IPS DF 6.9 (cell line): ENCODE results near the gene MYRFL.

ENCODE experiments used
- DNase-seq: peaks from one replicate; pipeline ENCODE4 v3.0.0-alpha.2; 2013; ENCODE audit warnings: low read depth, low spot score
- H3K27ac ChIP-seq: one replicate; pipeline ENCODE4 v1.5.1; 2013; ENCODE audit warnings: low read length, control low read depth
- H3K27me3 ChIP-seq: 2 replicates; pipeline ENCODE4 v1.6.1; 2013; ENCODE audit warnings: mild to moderate bottlenecking, low read length; ENCODE audit not compliant: control insufficient read depth, insufficient read depth
- H3K36me3 ChIP-seq: 2 replicates; pipeline ENCODE4 v1.6.1; 2013; ENCODE audit warnings: low read length; ENCODE audit not compliant: control insufficient read depth, insufficient read depth
- H3K4me1 ChIP-seq: 2 replicates; pipeline ENCODE4 v1.6.1; 2013; ENCODE audit warnings: low read length; ENCODE audit not compliant: control insufficient read depth, insufficient read depth
- H3K4me3 ChIP-seq: 2 replicates; pipeline ENCODE4 v1.5.1; 2013; ENCODE audit warnings: mild to moderate bottlenecking, low read length
- H3K9me3 ChIP-seq: 2 replicates; pipeline ENCODE4 v1.6.1; 2013; ENCODE audit warnings: low read length, inconsistent platforms; ENCODE audit not compliant: control insufficient read depth, insufficient read depth
- WGBS: extraction: QIAGEN DNeasy Blood & Tissue Kit; methylation state at CpG from one replicate; pipeline ENCODE4 v1.1.7; 2013; ENCODE audit warnings: mixed read lengths, missing lambda C conversion rate; ENCODE audit not compliant: insufficient read length, insufficient coverage; 5-methylcytosine and 5-hydroxymethylcytosine counted together

Gene MYRFL

DNA sequence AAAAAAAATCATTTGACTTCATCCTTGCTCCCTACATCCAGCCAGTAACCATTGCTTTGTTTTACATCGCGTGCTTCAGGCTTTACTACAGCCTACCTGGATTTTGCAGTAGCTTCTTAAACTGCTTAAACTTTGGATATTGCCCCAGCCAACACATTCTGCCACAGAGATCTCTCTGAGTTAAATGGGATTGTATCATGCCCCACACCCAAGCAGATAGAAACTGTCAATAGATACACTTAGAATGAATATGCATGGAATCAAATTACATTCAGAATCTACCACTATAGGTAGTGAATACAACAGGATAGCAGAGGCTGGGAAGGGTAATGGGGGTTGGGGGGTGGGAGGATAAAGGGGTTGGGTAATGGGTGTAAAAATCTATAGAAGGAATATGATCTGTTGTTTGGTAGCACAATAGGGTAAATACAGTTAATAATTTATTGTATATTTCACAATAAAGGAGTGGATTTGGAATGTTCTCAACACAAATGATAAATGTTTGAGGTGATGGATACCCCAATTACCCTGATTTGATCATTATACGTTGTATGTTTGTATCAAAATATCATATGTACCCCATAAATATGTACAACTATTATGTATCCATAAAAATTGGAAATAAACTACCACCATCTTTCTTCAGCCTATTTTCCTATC lies 2.7 kb upstream of the MYRFL start:
- no peak for DNase-seq
- no peaks in the 10 kb centered on the region for H3K9me3 ChIP-seq
- no peak overlapping the region for H3K27ac ChIP-seq
- no peaks in the 10 kb centered on the region for H3K36me3 ChIP-seq
- H3K4me3 ChIP-seq: no peak overlapping the region
- H3K27me3 ChIP-seq: no peaks in the 10 kb centered on the region
- WGBS: no CpG with 5 or more reads among the region's 3 CpGs
- no peaks in the 10 kb centered on the region for H3K4me1 ChIP-seq

DNA sequence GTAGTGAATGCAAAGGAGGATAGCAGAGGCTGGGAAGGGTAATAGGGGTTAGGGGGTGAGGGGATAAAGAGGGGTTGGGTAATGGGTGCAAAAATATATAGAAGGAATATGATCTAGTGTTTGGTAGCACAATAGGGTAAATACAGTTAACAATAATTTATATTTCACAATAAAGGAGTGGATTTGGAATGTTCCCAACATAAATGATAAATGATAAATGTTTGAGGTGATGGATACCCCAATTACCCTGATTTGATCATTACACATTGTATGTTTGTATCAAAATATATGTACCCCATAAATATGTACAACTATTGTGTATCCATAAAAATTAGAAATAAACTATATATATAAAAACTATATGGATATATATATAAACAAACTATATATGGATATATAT lies 999 bp upstream of the MYRFL start:
- no peak for DNase-seq
- H3K27me3 ChIP-seq: no peaks in the 10 kb centered on the region
- no peaks in the 10 kb centered on the region for H3K9me3 ChIP-seq
- H3K36me3 ChIP-seq: no peaks in the 10 kb centered on the region
- H3K27ac ChIP-seq: no peak overlapping the region
- no peaks in the 10 kb centered on the region for H3K4me1 ChIP-seq
- H3K4me3 ChIP-seq: no peak overlapping the region

DNA sequence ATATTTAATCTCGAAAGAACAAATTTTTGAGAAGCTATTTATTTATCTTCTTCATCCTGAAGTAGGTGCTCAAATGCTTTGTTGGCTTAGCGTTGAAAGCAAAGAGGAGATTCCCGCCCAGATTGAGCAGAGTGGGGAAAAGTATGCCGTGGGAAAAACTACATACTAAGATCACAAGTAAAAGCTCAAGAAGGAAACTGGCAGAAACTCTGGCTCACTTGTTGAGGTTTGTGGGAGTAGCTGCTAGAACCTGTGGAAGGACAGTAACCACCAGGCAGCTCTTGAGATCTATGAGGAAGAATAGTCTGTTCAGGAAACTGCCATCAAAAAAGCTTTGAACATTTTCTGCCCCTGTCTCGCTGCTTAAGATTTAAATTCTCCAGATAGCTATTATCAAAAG lies 3.9 kb downstream of the MYRFL start:
- Histone ChIP-seq H3K27ac (no peak overlapping the region), H3K9me3 (no peaks in the 10 kb centered on the region), H3K36me3 (no peaks in the 10 kb centered on the region), H3K27me3 (no peaks in the 10 kb centered on the region), H3K4me1 (no peaks in the 10 kb centered on the region), H3K4me3 (no peak overlapping the region)
- DNase-seq: no peak
- WGBS: no CpG with 5 or more reads among the region's 5 CpGs

DNA sequence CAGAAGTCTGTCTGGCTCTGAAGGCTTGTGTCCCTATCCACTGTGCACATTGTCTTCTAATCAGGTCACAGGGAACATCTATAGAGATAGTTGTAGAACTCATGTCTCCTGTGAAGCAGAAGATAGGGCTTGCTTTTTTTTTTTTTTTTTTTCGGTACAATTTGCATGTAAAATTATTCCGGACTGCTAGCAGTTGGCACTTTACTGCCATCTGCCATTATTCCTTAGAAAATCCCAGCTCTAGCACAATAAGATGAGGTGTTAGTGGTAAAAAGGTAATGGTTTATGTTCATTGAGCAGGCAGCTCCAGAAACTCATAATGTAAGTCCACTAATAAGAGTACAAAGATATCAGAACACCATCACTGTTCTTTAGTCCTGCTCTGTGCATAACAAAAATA lies 8.7 kb downstream of the MYRFL start:
- no CpG with 5 or more reads among the region's 2 CpGs for WGBS
- no peak for DNase-seq

DNA sequence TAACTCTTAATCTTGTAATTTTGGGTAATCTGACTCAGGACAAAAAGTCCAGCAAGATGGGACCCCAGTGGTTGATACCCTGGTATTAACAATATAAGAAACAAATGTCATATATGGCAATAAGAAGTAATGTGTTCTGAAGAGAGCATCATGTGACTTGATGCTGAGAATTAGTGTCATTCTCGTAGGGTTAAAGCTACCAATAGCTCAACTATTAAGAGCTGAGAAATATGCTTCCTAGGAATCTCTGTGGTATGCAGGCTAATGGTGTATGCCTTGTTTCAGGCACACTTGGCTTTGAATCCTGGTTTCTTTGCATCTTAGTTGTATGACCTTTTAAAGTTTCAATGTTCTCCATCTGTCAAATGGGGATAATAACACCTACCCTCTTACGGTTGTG lies 9.1 kb downstream of the MYRFL start:
- Histone ChIP-seq H3K9me3 (no peaks in the 10 kb centered on the region), H3K4me1 (no peaks in the 10 kb centered on the region), H3K27ac (no peak overlapping the region), H3K36me3 (no peaks in the 10 kb centered on the region), H3K27me3 (no peaks in the 10 kb centered on the region), H3K4me3 (no peak overlapping the region)
- no peak for DNase-seq
- WGBS: no CpG with 5 or more reads among the region's 2 CpGs

More for the DNA sequence above, 8.7 kb downstream of the MYRFL start:
- H3K27ac ChIP-seq: no peak overlapping the region
- no peaks in the 10 kb centered on the region for H3K27me3 ChIP-seq
- no peaks in the 10 kb centered on the region for H3K9me3 ChIP-seq
- H3K36me3 ChIP-seq: no peaks in the 10 kb centered on the region
- H3K4me1 ChIP-seq: no peaks in the 10 kb centered on the region
- H3K4me3 ChIP-seq: no peak overlapping the region

DNA sequence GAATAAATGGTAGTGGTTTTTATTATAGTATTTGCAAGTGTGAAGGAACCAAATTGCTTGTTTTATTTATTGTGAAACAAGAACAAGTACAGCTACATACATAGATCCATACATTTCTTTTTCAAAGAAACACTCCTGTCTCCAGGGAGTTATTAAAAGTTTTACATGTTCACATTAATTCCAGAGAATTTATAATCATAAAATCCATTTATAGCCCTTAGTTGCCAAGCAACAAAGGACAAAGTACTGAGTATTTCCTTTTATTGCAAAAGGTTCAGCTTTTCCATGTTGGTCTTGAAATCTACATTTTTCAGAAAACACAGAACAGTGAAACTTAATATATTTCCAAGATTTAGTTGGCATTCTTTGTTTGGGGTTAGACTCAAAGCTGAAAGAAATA lies 9.5 kb downstream of the MYRFL start:
- no peaks in the 10 kb centered on the region for H3K36me3 ChIP-seq
- H3K27ac ChIP-seq: no peak overlapping the region
- no peaks in the 10 kb centered on the region for H3K9me3 ChIP-seq
- H3K27me3 ChIP-seq: no peaks in the 10 kb centered on the region
- no peak overlapping the region for H3K4me3 ChIP-seq
- DNase-seq: no peak
- no peaks in the 10 kb centered on the region for H3K4me1 ChIP-seq

DNA sequence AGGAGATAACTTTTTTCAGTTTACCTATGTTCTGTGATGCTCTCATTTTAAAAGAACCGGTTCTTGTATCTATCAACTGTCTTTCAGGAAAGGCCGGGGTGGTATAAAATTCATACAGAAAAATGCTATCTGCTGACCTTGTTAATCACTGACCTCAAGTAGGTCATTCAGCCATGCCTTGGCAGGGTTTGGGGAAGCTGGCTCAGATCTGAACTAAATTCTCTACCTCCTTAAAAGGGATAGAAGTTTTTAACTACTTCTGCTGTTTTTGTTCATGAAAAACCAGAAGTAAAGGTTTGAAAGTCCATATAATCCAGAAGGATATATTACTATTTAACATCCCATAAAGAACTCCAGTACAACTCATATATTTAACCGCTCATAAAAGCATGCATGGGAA lies 10.1 kb downstream of the MYRFL start:
- Histone ChIP-seq H3K27me3 (no peaks in the 10 kb centered on the region), H3K27ac (no peak overlapping the region), H3K9me3 (no peaks in the 10 kb centered on the region), H3K4me1 (no peaks in the 10 kb centered on the region), H3K4me3 (no peak overlapping the region), H3K36me3 (no peaks in the 10 kb centered on the region)
- WGBS: no CpG with 5 or more reads among the region's 3 CpGs
- DNase-seq: no peak

DNA sequence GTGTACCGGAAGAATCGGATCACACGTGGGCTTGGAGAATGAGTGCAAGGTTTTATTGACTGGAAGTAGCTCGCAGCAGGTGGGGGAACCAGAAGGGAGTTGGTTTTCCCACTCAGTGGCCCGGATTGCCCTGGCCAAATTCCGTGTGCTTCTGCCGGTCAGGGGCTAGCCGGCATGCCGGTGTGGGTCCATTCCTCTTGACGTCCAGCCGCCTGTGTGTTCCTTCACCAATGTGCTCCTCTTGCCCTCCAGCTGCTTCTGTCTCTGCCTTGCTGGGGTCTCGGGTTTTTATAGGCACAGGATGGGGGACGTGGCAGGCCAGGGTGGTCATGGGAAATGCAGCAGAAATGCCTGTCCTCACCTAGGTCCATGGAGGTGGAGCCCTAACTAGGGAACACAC lies 11.0 kb downstream of the MYRFL start:
- no peaks in the 10 kb centered on the region for H3K27me3 ChIP-seq

DNA sequence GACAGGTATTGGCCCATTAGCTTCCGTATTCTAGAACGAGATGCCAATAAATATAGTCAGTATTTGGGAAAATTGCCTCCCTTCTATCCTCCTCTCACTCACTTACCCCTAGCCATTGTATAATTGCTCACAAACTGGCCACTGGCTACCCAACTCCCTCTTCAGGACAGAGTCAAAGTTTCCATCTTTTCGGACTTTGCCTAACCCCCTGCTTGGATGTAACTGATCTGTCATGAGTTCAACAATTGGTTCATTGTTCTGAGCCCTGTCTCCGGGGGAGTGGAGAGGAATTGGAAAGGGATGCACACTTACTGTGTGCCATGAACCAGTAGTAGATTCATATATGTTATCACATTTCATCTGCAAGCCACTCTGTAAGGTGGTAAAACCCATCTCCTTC lies 12.2 kb downstream of the MYRFL start:
- DNase-seq: no peak
- H3K4me3 ChIP-seq: no peak overlapping the region
- no CpG with 5 or more reads among the region's 4 CpGs for WGBS
- H3K27me3 ChIP-seq: no peaks in the 10 kb centered on the region
- H3K27ac ChIP-seq: no peak overlapping the region
- no peaks in the 10 kb centered on the region for H3K4me1 ChIP-seq
- H3K36me3 ChIP-seq: no peaks in the 10 kb centered on the region
- no peaks in the 10 kb centered on the region for H3K9me3 ChIP-seq

More for the DNA sequence above, 11.0 kb downstream of the MYRFL start:
- Histone ChIP-seq H3K9me3 (no peaks in the 10 kb centered on the region), H3K4me3 (no peak overlapping the region), H3K27ac (no peak overlapping the region), H3K4me1 (no peaks in the 10 kb centered on the region), H3K36me3 (no peaks in the 10 kb centered on the region)
- no peak for DNase-seq
- no CpG with 5 or more reads among the region's 13 CpGs for WGBS

DNA sequence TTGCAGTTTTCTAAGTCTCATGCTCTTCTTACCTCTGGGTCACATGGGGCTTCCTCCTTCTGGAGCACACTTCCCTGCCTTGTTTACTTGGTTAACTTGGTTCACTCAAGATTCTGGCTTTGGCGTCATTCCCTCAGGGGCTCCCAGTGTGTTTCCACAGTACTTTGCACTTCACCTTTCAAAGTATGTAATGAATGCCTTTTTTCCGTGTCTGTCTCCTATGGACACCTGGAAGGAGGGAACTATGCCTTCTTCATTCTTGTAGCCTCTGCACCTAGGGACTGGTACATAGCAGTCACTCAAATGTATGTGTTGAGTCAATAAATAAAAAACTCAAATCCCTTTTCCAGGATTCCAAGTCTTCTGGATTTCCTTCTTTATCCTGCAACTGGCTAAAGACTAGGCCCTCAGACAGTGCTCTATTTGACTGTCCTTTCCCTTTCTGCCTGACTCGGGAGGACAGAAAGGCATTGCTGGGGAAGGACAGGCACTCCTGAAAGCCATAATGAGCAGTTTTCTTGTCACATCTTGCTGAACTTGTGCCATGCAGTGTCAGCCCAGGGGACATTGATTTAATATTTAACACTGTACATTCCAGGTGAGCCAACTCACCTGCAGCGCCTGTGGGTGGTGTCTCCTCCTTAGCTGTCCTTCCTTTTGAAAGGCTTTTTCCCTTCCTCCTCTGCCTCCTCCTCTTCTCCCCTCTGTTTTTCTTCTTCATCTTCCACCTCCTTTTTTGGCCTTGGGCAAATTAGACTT lies 12.8 kb downstream of the MYRFL start:
- Histone ChIP-seq H3K36me3 (no peaks in the 10 kb centered on the region), H3K9me3 (no peaks in the 10 kb centered on the region), H3K27ac (no peak overlapping the region), H3K4me3 (no peak overlapping the region), H3K27me3 (no peaks in the 10 kb centered on the region), H3K4me1 (no peaks in the 10 kb centered on the region)
- no peak for DNase-seq
- no CpG with 5 or more reads among the region's 4 CpGs for WGBS

DNA sequence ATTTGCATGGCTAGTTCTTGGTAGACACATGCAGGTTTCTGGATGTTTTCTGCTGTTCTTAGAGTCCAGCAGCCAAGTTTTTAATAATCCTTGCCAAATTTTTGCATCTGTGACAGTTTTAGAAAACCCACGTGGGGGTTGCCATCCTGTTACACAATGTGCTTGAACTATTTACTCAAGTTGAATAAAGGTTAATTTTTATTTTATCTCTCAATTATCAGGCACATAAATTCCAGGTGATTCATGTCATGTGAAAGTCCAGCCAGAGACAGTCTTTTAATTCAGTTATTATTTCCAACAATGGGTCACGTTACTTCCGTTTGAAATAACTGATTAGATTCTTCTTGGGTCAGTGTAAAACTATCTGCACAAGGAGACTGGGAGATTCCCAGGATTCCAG lies 15.7 kb downstream of the MYRFL start:
- Histone ChIP-seq H3K4me3 (no peak overlapping the region), H3K4me1 (no peaks in the 10 kb centered on the region), H3K36me3 (no peaks in the 10 kb centered on the region), H3K27me3 (no peaks in the 10 kb centered on the region), H3K9me3 (no peaks in the 10 kb centered on the region), H3K27ac (no peak overlapping the region)
- WGBS: no CpG with 5 or more reads among the region's 3 CpGs
- no peak for DNase-seq
